Fibroblast of lung (primary cell): ENCODE data around the gene PCSK6.

Experiments
- CTCF ChIP-seq, 2 donors: IDR thresholded peaks in 1 of 2; conservative IDR thresholded peaks in 1 of 2; 1 replicate in 1 of 2; 2 replicates in 1 of 2; pipeline ENCODE4 v1.5.1; 2011 to 2012; ENCODE audit warnings: low read length in 2 of 2, control low read depth in 1 of 2, inconsistent platforms in 1 of 2, low read depth in 1 of 2, mild to moderate bottlenecking in 1 of 2
- EZH2 ChIP-seq: IDR thresholded peaks from 2 replicates; pipeline ENCODE4 v1.5.1; 2012; ENCODE audit warnings: low read length, control low read depth, mild to moderate bottlenecking; ENCODE audit errors: missing control alignments

DNA sequence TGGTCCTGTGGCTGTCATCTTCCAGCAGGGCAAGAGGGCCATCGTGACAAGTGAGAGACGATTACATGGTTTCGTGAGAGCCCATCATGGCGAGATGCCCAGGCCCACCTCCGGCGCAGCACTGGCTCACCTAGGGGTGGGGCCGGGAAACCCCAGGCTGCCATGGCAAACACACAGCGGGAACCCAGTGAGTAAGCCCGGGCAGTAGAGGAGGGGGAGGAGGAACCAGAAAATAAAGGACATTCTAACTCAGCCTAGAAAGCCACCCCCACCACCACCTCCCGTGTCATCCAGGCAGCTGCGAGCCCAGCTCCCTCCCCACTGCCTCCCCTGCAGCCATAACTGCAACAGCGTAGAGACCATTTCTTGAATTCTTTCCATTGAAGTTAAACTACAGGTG lies 52.3 kb downstream of the PCSK6 start:
- no peak for TF ChIP-seq CTCF (conservative IDR thresholded peaks at IDR 0.05 in 1 of 2, IDR thresholded peaks at IDR 0.05 in 1 of 2; ENCODE audit: low read depth in 1 of 2, low read length in 2 of 2)
- no peak for TF ChIP-seq EZH2
